GM10266 (cell line): ENCODE data around the gene ARL4D.

Experiments
- DNase-seq: peaks from one replicate; pipeline ENCODE4 v3.0.0; 2012; ENCODE audit errors: extremely low spot score
- CTCF ChIP-seq: IDR thresholded peaks from 2 replicates; pipeline ENCODE4 v1.5.1; 2012; ENCODE audit warnings: mild to moderate bottlenecking, low read depth; ENCODE audit not compliant: control insufficient read depth, insufficient read depth; ENCODE audit errors: missing control alignments

Gene ARL4D

GRCh38 chr17:43406676-43407645 is 8.2 kb downstream of the ARL4D start:
- no peak for DNase-seq
- no peak for TF ChIP-seq CTCF

DNA sequence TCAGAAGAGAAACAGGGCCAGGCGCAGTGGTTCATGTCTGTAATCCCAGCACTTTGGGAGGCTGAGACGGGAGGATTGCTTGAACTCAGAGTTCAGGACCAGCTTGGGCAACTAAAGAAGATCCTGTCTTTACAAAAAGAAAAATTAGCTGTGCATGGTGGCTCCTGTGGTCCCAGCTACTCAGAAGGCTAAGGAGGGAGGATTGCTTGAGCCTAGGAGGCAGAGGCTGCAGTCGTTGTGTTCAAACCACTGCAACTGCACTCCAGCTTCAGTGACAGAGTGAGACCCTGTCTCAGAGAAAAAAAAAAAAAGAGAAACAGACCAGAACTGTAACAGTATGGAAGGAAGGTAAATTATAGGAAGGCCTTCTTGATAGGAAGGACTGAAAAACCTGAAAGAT is 10.3 kb downstream of the ARL4D start:
- no peak for TF ChIP-seq CTCF

GRCh38 chr17:43410557-43411368 is 12.0 kb downstream of the ARL4D start:
- no peak for DNase-seq
- TF ChIP-seq CTCF = no peak

More for the DNA sequence above, 10.3 kb downstream of the ARL4D start:
- DNase-seq = no peak

DNA sequence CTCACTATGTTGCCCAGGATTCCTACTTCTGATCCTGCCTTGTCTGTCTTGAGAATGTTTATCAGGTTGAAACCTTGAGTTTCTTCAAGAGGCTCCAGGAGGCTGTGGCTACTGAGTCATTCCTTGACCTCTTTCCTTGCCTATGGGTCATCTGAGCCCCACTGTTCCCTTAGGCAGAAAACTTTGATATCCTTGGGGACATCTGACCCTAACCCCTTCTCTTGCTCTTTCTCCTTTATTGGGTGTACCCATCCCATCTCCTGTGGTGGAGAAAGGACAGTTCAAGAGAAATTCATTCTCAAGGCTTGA is 12.5 kb downstream of the ARL4D start:
- no peak for DNase-seq
- TF ChIP-seq CTCF = no peak

DNA sequence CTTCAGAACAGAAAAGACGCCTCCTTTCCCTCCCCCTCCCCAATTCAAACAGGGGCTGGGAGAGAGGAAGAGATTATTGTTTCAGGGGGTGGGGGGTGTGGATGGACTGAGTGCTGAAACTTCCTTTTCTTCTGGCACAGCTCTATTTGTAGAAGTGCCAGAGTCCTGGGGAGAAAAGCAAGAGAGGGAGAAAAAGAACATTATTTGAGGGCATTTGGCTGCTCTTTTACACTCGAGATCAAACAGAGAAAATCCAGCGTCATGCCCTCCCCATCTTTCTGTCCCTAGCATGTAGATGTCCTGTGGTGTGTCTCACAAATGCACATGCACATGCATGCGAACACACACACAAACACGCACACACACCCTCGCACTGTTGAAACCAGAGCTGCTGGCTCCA is 13.0 kb downstream of the ARL4D start:
- TF ChIP-seq CTCF = no peak
- DNase-seq = no peak

GRCh38 chr17:43412166-43412565 is 13.4 kb downstream of the ARL4D start:
- no peak for DNase-seq
- TF ChIP-seq CTCF = no peak
